Measurements from ENCODE around the gene NES. TPM values are rescaled to one million over a fixed set of nuclear protein-coding genes. Genes with fewer than 3 reads are reported as not detected.

The NES gene
- total RNA-seq, 2 donors from 2014 or later, result 5.3 to 8.1 TPM

DNA sequence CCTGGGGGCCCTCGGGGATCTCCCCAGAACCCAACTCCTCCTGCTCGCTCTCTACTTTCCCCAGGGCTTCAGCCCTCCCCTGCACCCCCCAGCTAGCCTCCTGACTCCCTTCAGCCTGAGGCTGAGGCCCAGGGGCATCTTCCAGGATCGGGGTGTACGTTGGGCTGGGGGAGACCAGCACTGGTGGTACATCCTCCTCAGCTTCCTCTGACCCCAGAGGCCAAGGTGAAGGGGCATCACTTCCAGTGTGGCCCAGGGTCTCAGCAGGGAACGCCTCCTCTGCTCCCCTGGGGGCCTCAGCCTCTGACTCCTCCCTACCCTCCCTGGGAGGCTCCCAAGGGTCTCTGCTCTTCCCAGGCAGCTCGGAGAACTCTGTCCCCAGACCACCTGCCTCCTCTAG lies 6.8 kb downstream of the NES start:
- TF ChIP-seq, protein P1, sequence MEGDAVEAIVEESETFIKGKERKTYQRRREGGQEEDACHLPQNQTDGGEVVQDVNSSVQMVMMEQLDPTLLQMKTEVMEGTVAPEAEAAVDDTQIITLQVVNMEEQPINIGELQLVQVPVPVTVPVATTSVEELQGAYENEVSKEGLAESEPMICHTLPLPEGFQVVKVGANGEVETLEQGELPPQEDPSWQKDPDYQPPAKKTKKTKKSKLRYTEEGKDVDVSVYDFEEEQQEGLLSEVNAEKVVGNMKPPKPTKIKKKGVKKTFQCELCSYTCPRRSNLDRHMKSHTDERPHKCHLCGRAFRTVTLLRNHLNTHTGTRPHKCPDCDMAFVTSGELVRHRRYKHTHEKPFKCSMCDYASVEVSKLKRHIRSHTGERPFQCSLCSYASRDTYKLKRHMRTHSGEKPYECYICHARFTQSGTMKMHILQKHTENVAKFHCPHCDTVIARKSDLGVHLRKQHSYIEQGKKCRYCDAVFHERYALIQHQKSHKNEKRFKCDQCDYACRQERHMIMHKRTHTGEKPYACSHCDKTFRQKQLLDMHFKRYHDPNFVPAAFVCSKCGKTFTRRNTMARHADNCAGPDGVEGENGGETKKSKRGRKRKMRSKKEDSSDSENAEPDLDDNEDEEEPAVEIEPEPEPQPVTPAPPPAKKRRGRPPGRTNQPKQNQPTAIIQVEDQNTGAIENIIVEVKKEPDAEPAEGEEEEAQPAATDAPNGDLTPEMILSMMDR (IDR thresholded peaks at IDR 0.05), result no peak
- Histone ChIP-seq H3K9me3 (no peaks in the 10 kb centered on the region), H3K36me3 (no peaks in the 10 kb centered on the region), H3K4me1 (no peaks in the 10 kb centered on the region), H3K27ac (no peak overlapping the region), H3K4me3 (no peak overlapping the region), H3K9ac (ENCODE audit: low read depth in 2 of 2, low read length in 2 of 2) (no peak overlapping the region), H3K27me3 (peaks cover 2% of the 10 kb centered on the region)
- intact Hi-C loops (cut with DNase I), result no loop called here
- no peak for DNase-seq

DNA sequence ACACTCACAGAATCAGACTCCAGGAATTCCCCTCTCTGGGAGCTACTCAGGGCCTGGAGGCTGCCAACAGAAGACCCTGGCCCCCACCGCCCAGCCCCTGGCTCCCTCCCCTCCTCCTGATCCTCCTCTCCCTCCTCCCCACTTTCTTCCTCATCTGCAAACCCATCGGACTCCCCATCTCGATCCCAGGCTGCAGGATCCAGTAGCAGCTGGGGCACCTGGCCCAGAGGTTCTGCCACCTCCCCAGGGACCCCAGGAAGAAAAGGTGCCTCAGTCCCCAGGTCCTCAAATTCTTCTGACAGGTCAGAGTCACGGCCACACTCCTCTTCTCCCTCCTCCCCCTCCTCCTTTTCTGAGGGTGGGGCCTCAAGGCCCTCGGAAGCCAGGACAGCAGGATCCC lies 7.4 kb downstream of the NES start:
- TF ChIP-seq, protein P1 (IDR thresholded peaks at IDR 0.05), result no peak
- no peak for DNase-seq
- no peak overlapping the region for H3K9ac ChIP-seq (ENCODE audit: low read depth in 2 of 2, low read length in 2 of 2)
- H3K4me3 ChIP-seq, result no peak overlapping the region
- no peaks in the 10 kb centered on the region for H3K9me3 ChIP-seq
- H3K27me3 ChIP-seq, result no peaks in the 10 kb centered on the region
- intact Hi-C loops (cut with DNase I), result no loop called here
- H3K27ac ChIP-seq, result no peak overlapping the region
- H3K4me1 ChIP-seq, result peaks cover 5% of the 10 kb centered on the region
- H3K36me3 ChIP-seq, result no peaks in the 10 kb centered on the region

DNA sequence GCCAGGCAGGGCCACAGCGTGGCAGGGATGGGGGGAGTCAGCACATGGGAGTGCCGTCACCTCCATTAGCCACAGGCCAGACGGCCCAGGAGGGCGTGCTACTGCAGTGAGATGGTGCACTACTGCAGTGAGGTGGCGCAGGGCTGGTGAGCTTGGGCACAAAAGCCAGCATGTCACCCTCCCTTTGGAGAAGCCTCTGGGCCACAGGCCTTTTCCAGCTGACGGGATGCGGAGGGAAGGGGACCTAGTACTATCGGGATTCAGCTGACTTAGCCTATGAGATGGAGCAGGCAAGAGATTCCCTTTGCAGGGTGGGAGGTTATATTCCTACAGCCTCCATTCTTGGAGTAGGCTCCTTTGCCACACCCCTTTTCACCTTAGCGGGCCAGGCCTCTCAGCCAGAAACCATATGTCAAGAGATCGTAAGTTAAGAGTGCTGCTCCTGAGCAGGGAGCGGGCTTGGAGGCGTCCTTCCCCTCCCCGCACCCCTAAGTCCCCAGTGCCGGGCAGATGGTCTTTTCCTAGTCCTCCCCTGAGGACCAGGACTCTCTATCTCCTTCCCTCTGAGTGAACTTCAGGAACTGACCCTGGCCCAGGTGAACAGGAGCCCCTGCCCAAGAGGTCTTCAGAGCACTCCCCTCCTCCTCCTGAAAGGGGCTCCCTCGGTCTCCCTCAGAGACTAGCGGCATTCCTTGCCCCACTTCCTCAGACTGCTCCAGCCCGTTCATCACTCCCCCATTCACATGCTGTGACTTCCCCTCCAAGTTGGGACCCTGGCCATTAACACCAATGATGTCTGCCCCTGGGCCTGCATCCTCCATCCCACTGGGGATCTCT lies 8.2 kb downstream of the NES start:
- TF ChIP-seq, protein P1 (IDR thresholded peaks at IDR 0.05), result no peak
- H3K4me1 ChIP-seq, result peaks cover 13% of the 10 kb centered on the region
- intact Hi-C loops (cut with DNase I), result no loop called here
- no peak for DNase-seq
- no peaks in the 10 kb centered on the region for H3K9me3 ChIP-seq
- H3K4me3 ChIP-seq, result no peak overlapping the region
- H3K27ac ChIP-seq, result no peak overlapping the region
- no peaks in the 10 kb centered on the region for H3K27me3 ChIP-seq
- no peaks in the 10 kb centered on the region for H3K36me3 ChIP-seq
- peak overlapping the region in 1 of 2 donors; percentile 29 for H3K9ac ChIP-seq (ENCODE audit: low read depth in 2 of 2, low read length in 2 of 2)

DNA sequence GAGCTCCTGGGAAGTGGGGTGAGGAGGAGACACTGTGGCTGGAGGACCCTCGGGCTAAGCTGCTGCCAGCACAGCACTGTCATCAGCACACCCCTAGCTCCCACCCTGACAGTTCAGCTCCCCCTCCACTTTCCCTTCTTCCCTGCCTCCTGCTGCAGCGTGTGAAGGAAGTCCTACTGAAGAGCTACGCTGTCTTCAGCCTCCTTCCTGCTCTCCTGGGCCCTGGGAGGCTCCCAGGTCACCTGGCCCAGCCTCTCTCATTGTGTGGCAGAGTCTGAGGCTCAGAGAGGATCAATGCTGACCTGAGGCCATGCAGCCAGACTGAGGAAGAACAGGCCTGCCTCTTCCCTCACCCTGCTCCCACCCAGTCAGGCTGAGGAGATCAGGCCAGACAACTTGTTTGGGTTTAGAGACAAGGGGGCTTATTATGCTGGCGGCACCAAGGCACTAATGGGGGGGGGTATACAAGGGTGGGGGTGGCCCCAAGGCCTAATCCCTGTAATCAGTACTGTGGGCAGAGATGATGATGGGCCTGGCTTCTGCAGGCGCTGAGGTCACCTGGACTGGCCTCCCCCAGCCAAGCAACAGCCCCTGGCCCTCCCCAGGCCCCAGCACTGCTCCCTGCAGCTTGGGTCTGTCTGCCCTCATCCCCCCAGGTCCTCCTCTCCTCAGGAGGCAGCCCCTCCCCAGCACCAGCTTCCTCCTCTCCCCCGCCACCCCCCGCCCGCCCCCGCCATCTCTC lies 9.1 kb downstream of the NES start:
- Histone ChIP-seq H3K27me3 (no peaks in the 10 kb centered on the region), H3K4me1 (peaks cover 13% of the 10 kb centered on the region), H3K9me3 (no peaks in the 10 kb centered on the region), H3K27ac (peak overlapping the region; percentile 39), H3K4me3 (no peak overlapping the region), H3K36me3 (no peaks in the 10 kb centered on the region), H3K9ac (ENCODE audit: low read depth in 2 of 2, low read length in 2 of 2) (peak overlapping the region in 1 of 2 donors; percentile 56)
- DNase-seq, result no peak
- TF ChIP-seq, protein P1 (IDR thresholded peaks at IDR 0.05), result no peak
- intact Hi-C loops (cut with DNase I), result no loop called here

DNA sequence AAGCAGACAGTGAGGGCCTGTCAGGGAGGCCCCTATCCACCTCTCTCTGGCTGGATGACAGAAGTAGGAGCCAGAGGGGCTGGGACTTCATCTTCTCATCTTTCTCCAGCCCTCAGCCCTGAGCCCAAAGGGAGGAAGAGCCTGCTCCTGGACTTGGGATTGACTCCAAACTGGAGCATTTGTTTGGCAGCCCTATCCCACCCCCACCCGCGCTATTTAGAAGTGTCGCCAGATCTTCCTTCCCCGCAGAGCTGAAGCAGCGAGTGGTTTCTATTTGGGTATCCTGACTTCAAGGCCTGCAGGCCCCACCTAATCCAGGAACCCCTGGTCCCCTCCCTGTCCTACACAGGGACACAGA lies 9.6 kb downstream of the NES start:
- peaks cover 13% of the 10 kb centered on the region for H3K4me1 ChIP-seq
- DNase-seq, result no peak
- intact Hi-C loops (cut with DNase I), result no loop called here

More for the DNA sequence above, 9.6 kb downstream of the NES start:
- TF ChIP-seq, protein P1 (IDR thresholded peaks at IDR 0.05), result no peak
- Histone ChIP-seq H3K4me3 (no peak overlapping the region), H3K27me3 (no peaks in the 10 kb centered on the region), H3K36me3 (no peaks in the 10 kb centered on the region), H3K9ac (ENCODE audit: low read depth in 2 of 2, low read length in 2 of 2) (peak overlapping the region in 1 of 2 donors; percentile 56), H3K27ac (peak overlapping the region; percentile 39), H3K9me3 (no peaks in the 10 kb centered on the region)
